Measurements from ENCODE around the gene PCED1B. TPM values are rescaled to one million over a fixed set of nuclear protein-coding genes. Genes with fewer than 3 reads are reported as not detected.

PCED1B gene
- total and polyA plus RNA-seq, 2 donors (not counting 1 experiment from before 2014, with no cell fraction given) = 26.2 to 45.8 TPM

- POLR2A ChIA-PET = no interaction called here
- Histone ChIP-seq H3K27me3 (replicated peaks in 1 of 4; ENCODE audit: control extremely low read depth in 1 of 4, control insufficient read depth in 3 of 4, insufficient read depth in 4 of 4, low read length in 3 of 4) (no peaks in the 10 kb centered on the region), H3K27ac (ENCODE audit: low read length in 2 of 2) (no peak overlapping the region), H3K9me3 (ENCODE audit: control extremely low read depth in 1 of 3, control insufficient read depth in 2 of 3, insufficient read depth in 1 of 3, low read length in 2 of 3) (no peaks in the 10 kb centered on the region), H2AFZ (ENCODE audit: insufficient read depth, low read depth, low read length, poor library complexity, severe bottlenecking) (no peak overlapping the region), H3K9ac (ENCODE audit: low read length) (no peak overlapping the region), H3K79me2 (ENCODE audit: control insufficient read depth, insufficient read depth, low read length) (no peaks in the 10 kb centered on the region), H3K4me3 (ENCODE audit: control extremely low read depth in 1 of 5, extremely low read depth in 1 of 5, insufficient read depth in 1 of 5, low read depth in 2 of 5, low read length in 4 of 5) (no peak overlapping the region), H3K4me1 (ENCODE audit: control insufficient read depth in 2 of 2, insufficient read depth in 2 of 2, low read length in 2 of 2) (peaks cover 4 to 6% of the 10 kb centered on the region in 2 donors), H3K4me2 (replicated peaks; ENCODE audit: low read depth, low read length, poor library complexity, severe bottlenecking) (no peak overlapping the region), H3K36me3 (replicated peaks in 1 of 2; ENCODE audit: control extremely low read depth in 1 of 2, control insufficient read depth in 1 of 2, extremely low read depth in 1 of 2, insufficient read depth in 2 of 2, low read length in 1 of 2) (peaks cover 0 to 3% of the 10 kb centered on the region in 2 experiments), H4K20me1 (ENCODE audit: control insufficient read depth, insufficient read depth, low read length, poor library complexity, severe bottlenecking) (no peaks in the 10 kb centered on the region)
- H3K27me3 Mint-ChIP-seq = no peaks in the 10 kb centered on the region
- TF ChIP-seq EZH2 (IDR thresholded peaks at IDR 0.05; ENCODE audit: borderline replicate concordance, insufficient read depth, low read depth, low read length, poor library complexity, severe bottlenecking) (no peak), CTCF (IDR thresholded peaks at IDR 0.05) (no peak)
- CTCF ChIA-PET = interaction anchor here (0.6 kb wide), 1 partner anchor 42 kb away, joined by 3 read pairs; no protein-coding TSS in a partner anchor
- H3K4me1 Mint-ChIP-seq = peaks cover 14% of the 10 kb centered on the region
- H3K4me3 Mint-ChIP-seq = no peak overlapping the region
- H3K9me3 Mint-ChIP-seq (ENCODE audit: insufficient read depth) = no peaks in the 10 kb centered on the region
- DNase-seq = peak; percentile 10
- ATAC-seq (ENCODE audit: low read depth) = no peak
- intact Hi-C loops (cut with micrococcal nuclease) = no loop called here
- H3K27ac Mint-ChIP-seq = peak overlapping the region; percentile 37
- WGBS (ENCODE audit: insufficient coverage) = 67% methylated on average over 1 of the region's 2 CpGs
These were observed 81.2 kb downstream of the PCED1B start for GRCh38 chr12:47160316-47161244.

GRCh38 chr12:47164116-47164515 is 84.7 kb downstream of the PCED1B start:
- Histone ChIP-seq H3K4me3 (ENCODE audit: control extremely low read depth in 1 of 5, extremely low read depth in 1 of 5, insufficient read depth in 1 of 5, low read depth in 2 of 5, low read length in 4 of 5) (no peak overlapping the region), H2AFZ (ENCODE audit: insufficient read depth, low read depth, low read length, poor library complexity, severe bottlenecking) (no peak overlapping the region), H3K9ac (ENCODE audit: low read length) (no peak overlapping the region), H3K4me1 (ENCODE audit: control insufficient read depth in 2 of 2, insufficient read depth in 2 of 2, low read length in 2 of 2) (peaks cover 4 to 6% of the 10 kb centered on the region in 2 donors), H3K36me3 (replicated peaks in 1 of 2; ENCODE audit: control extremely low read depth in 1 of 2, control insufficient read depth in 1 of 2, extremely low read depth in 1 of 2, insufficient read depth in 2 of 2, low read length in 1 of 2) (peaks cover 0 to 5% of the 10 kb centered on the region in 2 experiments), H3K27ac (ENCODE audit: low read length in 2 of 2) (no peak overlapping the region), H3K9me3 (ENCODE audit: control extremely low read depth in 1 of 3, control insufficient read depth in 2 of 3, insufficient read depth in 1 of 3, low read length in 2 of 3) (no peaks in the 10 kb centered on the region), H3K4me2 (replicated peaks; ENCODE audit: low read depth, low read length, poor library complexity, severe bottlenecking) (no peak overlapping the region), H4K20me1 (ENCODE audit: control insufficient read depth, insufficient read depth, low read length, poor library complexity, severe bottlenecking) (no peaks in the 10 kb centered on the region), H3K27me3 (replicated peaks in 1 of 4; ENCODE audit: control extremely low read depth in 1 of 4, control insufficient read depth in 3 of 4, insufficient read depth in 4 of 4, low read length in 3 of 4) (no peaks in the 10 kb centered on the region), H3K79me2 (ENCODE audit: control insufficient read depth, insufficient read depth, low read length) (no peaks in the 10 kb centered on the region)
- TF ChIP-seq EZH2 (IDR thresholded peaks at IDR 0.05; ENCODE audit: borderline replicate concordance, insufficient read depth, low read depth, low read length, poor library complexity, severe bottlenecking) (no peak), CTCF (IDR thresholded peaks at IDR 0.05) (no peak)
- intact Hi-C loops (cut with micrococcal nuclease) = no loop called here
- ChIA-PET CTCF (interaction anchor here (1.6 kb wide), 1 partner anchor 144 kb away, joined by 5 read pairs; no protein-coding TSS in a partner anchor), POLR2A (no interaction called here)
- Mint-ChIP-seq H3K4me1 (peaks cover 7% of the 10 kb centered on the region), H3K9me3 (ENCODE audit: insufficient read depth) (no peaks in the 10 kb centered on the region), H3K27ac (no peak overlapping the region), H3K27me3 (no peaks in the 10 kb centered on the region), H3K4me3 (no peak overlapping the region)
- DNase-seq (no peak), ATAC-seq (ENCODE audit: low read depth) (no peak)
